ENCODE measurements around the gene SHISA9.

- TF ChIP-seq CTCF (IDR thresholded peaks at IDR 0.05): no peak
- no peak for TF ChIP-seq POLR2A (IDR thresholded peaks at IDR 0.05)
These were observed 131.5 kb downstream of the SHISA9 start for GRCh38 chr16:13032911-13033310.
